ENCODE measurements around the gene DSCAM.

DNA sequence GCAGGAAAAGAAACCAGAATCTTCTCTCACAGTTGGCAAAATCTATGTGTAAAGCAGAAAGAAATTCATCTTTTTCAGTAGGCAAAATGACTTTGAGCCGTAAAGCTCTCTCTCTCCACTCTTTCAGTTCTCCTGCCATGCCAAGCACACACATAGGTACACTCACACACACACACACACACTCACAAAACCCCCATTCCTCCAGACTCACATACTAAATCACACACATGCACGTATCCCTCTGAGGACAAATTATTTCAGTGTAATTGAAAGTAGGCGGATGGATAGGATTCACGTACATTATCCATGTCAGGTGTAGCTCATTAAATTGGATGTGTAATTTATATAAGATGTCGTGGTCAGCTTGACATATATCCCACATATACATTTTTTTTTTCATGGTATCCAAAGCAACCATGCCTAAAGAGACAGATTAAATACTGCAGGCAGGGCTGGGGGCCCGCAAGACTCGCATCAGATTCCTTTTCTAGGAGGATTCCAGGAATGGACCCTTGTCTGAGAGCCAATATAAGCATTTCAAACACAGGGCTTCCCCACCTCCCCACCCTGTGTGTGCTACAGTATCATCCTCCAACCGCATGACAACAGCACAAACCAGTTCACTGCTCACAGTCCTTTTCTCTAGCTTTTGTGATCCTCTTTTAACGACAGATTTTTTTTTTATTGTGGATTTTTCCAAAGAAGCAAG lies 658.9 kb downstream of the DSCAM start:
- TF ChIP-seq, protein P1, sequence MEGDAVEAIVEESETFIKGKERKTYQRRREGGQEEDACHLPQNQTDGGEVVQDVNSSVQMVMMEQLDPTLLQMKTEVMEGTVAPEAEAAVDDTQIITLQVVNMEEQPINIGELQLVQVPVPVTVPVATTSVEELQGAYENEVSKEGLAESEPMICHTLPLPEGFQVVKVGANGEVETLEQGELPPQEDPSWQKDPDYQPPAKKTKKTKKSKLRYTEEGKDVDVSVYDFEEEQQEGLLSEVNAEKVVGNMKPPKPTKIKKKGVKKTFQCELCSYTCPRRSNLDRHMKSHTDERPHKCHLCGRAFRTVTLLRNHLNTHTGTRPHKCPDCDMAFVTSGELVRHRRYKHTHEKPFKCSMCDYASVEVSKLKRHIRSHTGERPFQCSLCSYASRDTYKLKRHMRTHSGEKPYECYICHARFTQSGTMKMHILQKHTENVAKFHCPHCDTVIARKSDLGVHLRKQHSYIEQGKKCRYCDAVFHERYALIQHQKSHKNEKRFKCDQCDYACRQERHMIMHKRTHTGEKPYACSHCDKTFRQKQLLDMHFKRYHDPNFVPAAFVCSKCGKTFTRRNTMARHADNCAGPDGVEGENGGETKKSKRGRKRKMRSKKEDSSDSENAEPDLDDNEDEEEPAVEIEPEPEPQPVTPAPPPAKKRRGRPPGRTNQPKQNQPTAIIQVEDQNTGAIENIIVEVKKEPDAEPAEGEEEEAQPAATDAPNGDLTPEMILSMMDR (IDR thresholded peaks at IDR 0.05) = no peak
- TF ChIP-seq, protein P2, sequence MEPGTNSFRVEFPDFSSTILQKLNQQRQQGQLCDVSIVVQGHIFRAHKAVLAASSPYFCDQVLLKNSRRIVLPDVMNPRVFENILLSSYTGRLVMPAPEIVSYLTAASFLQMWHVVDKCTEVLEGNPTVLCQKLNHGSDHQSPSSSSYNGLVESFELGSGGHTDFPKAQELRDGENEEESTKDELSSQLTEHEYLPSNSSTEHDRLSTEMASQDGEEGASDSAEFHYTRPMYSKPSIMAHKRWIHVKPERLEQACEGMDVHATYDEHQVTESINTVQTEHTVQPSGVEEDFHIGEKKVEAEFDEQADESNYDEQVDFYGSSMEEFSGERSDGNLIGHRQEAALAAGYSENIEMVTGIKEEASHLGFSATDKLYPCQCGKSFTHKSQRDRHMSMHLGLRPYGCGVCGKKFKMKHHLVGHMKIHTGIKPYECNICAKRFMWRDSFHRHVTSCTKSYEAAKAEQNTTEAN (CRISPR knock-in tag; IDR thresholded peaks at IDR 0.05) = no peak
- TF ChIP-seq, protein P3, sequence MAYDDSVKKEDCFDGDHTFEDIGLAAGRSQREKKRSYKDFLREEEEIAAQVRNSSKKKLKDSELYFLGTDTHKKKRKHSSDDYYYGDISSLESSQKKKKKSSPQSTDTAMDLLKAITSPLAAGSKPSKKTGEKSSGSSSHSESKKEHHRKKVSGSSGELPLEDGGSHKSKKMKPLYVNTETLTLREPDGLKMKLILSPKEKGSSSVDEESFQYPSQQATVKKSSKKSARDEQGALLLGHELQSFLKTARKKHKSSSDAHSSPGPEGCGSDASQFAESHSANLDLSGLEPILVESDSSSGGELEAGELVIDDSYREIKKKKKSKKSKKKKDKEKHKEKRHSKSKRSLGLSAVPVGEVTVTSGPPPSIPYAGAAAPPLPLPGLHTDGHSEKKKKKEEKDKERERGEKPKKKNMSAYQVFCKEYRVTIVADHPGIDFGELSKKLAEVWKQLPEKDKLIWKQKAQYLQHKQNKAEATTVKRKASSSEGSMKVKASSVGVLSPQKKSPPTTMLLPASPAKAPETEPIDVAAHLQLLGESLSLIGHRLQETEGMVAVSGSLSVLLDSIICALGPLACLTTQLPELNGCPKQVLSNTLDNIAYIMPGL (CRISPR knock-in tag; IDR thresholded peaks at IDR 0.05) = no peak
- TF ChIP-seq GABPB1 (CRISPR knock-in tag; IDR thresholded peaks at IDR 0.05) = no peak
- no peak for TF ChIP-seq FOXK1 (CRISPR knock-in tag; IDR thresholded peaks at IDR 0.05)
- no peak for TF ChIP-seq TEAD4 (CRISPR knock-in tag; IDR thresholded peaks at IDR 0.05)
- TF ChIP-seq, protein P4, sequence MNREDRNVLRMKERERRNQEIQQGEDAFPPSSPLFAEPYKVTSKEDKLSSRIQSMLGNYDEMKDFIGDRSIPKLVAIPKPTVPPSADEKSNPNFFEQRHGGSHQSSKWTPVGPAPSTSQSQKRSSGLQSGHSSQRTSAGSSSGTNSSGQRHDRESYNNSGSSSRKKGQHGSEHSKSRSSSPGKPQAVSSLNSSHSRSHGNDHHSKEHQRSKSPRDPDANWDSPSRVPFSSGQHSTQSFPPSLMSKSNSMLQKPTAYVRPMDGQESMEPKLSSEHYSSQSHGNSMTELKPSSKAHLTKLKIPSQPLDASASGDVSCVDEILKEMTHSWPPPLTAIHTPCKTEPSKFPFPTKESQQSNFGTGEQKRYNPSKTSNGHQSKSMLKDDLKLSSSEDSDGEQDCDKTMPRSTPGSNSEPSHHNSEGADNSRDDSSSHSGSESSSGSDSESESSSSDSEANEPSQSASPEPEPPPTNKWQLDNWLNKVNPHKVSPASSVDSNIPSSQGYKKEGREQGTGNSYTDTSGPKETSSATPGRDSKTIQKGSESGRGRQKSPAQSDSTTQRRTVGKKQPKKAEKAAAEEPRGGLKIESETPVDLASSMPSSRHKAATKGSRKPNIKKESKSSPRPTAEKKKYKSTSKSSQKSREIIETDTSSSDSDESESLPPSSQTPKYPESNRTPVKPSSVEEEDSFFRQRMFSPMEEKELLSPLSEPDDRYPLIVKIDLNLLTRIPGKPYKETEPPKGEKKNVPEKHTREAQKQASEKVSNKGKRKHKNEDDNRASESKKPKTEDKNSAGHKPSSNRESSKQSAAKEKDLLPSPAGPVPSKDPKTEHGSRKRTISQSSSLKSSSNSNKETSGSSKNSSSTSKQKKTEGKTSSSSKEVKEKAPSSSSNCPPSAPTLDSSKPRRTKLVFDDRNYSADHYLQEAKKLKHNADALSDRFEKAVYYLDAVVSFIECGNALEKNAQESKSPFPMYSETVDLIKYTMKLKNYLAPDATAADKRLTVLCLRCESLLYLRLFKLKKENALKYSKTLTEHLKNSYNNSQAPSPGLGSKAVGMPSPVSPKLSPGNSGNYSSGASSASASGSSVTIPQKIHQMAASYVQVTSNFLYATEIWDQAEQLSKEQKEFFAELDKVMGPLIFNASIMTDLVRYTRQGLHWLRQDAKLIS (CRISPR knock-in tag; IDR thresholded peaks at IDR 0.05; ENCODE audit: borderline replicate concordance) = no peak
- TF ChIP-seq, protein P5, sequence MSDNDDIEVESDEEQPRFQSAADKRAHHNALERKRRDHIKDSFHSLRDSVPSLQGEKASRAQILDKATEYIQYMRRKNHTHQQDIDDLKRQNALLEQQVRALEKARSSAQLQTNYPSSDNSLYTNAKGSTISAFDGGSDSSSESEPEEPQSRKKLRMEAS (CRISPR knock-in tag; IDR thresholded peaks at IDR 0.05) = no peak
- no peak for TF ChIP-seq NFYB (CRISPR knock-in tag; conservative IDR thresholded peaks at IDR 0.05; ENCODE audit: low read depth)
- TF ChIP-seq SMAD4 (CRISPR knock-in tag; IDR thresholded peaks at IDR 0.05) = no peak
- TF ChIP-seq JUN (CRISPR knock-in tag; IDR thresholded peaks at IDR 0.05) = no peak
- TF ChIP-seq, protein P6, sequence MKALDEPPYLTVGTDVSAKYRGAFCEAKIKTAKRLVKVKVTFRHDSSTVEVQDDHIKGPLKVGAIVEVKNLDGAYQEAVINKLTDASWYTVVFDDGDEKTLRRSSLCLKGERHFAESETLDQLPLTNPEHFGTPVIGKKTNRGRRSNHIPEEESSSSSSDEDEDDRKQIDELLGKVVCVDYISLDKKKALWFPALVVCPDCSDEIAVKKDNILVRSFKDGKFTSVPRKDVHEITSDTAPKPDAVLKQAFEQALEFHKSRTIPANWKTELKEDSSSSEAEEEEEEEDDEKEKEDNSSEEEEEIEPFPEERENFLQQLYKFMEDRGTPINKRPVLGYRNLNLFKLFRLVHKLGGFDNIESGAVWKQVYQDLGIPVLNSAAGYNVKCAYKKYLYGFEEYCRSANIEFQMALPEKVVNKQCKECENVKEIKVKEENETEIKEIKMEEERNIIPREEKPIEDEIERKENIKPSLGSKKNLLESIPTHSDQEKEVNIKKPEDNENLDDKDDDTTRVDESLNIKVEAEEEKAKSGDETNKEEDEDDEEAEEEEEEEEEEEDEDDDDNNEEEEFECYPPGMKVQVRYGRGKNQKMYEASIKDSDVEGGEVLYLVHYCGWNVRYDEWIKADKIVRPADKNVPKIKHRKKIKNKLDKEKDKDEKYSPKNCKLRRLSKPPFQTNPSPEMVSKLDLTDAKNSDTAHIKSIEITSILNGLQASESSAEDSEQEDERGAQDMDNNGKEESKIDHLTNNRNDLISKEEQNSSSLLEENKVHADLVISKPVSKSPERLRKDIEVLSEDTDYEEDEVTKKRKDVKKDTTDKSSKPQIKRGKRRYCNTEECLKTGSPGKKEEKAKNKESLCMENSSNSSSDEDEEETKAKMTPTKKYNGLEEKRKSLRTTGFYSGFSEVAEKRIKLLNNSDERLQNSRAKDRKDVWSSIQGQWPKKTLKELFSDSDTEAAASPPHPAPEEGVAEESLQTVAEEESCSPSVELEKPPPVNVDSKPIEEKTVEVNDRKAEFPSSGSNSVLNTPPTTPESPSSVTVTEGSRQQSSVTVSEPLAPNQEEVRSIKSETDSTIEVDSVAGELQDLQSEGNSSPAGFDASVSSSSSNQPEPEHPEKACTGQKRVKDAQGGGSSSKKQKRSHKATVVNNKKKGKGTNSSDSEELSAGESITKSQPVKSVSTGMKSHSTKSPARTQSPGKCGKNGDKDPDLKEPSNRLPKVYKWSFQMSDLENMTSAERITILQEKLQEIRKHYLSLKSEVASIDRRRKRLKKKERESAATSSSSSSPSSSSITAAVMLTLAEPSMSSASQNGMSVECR (CRISPR knock-in tag; IDR thresholded peaks at IDR 0.05; ENCODE audit: borderline replicate concordance) = no peak
- TF ChIP-seq, protein P7, sequence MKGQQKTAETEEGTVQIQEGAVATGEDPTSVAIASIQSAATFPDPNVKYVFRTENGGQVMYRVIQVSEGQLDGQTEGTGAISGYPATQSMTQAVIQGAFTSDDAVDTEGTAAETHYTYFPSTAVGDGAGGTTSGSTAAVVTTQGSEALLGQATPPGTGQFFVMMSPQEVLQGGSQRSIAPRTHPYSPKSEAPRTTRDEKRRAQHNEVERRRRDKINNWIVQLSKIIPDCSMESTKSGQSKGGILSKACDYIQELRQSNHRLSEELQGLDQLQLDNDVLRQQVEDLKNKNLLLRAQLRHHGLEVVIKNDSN (CRISPR knock-in tag; IDR thresholded peaks at IDR 0.05) = no peak
- TF ChIP-seq CREM (CRISPR knock-in tag; IDR thresholded peaks at IDR 0.05) = no peak
